GM18508 (cell line): Measurements from ENCODE around the gene LCN1.

Experiments
- ATAC-seq: cut with Tn5 transposase; IDR thresholded peaks from one replicate; pipeline ENCODE4 v1.9.1; 2021; ENCODE audit warnings: moderate number of reproducible peaks; ENCODE audit not compliant: insufficient read depth, unreplicated experiment

LCN1 gene

GRCh38 chr9:135488013-135488330 is 33.3 kb upstream of the LCN1 start:
- ATAC-seq = no peak

DNA sequence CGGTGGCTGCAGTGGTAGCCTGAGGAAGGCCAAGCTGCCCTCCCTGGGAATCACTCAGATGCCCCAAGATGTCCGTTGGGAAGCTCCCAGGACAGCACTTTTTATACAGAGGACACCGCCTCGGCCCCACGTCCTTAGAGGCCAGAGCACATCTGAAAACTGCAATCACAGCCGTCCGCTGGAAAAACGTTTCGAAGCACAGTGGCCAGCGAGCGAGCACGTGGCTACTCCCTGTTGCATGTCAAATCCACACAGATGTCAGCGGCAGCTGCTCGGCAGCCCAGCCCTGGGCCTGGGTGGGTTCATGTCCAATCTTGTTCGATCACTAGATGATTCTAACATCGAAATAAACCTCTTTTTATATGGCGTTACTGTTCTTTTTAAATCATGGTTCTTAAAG is 32.7 kb upstream of the LCN1 start:
- ATAC-seq = no peak

DNA sequence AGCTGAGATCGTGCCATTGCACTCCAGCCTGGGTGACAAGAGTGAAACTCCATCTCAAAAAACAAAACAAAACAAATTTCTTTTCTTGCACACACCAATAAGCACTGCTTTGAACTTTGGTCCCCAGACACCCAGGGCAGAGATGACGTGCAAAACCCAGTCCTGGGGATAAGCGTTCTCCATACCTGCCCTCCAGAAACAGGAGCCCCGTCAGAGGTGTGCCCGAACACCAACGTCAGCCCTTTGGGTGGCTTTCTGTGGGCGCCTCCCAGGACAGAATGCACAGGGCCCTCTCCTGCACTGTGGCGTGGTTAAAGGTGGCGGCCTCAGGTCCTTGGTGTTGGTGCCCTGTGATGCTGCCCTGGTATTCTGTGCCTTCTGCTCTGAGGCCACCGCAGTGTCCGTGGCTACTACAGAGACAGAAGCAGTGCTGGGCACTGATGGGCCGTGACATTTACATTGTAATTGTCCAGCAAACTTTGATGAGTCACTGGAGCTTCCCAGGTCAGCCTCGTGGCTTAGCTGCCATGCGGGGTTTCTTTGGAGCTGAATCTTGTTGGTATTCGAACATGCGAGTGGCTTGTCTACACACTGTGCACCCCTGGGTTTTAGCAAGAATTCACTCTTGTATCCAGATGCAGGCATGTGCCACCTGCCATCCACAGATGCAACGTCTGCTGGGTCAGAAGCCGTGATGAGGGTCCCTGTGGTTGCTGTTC is 31.9 kb upstream of the LCN1 start:
- ATAC-seq = no peak

GRCh38 chr9:135490166-135490870 is 30.9 kb upstream of the LCN1 start:
- ATAC-seq = no peak

- ATAC-seq = no peak
These were observed 30.2 kb upstream of the LCN1 start for GRCh38 chr9:135490980-135491464.

- no peak for ATAC-seq
These were observed 29.5 kb upstream of the LCN1 start for GRCh38 chr9:135491764-135492163.

GRCh38 chr9:135492886-135493669 is 28.2 kb upstream of the LCN1 start:
- no peak for ATAC-seq

- no peak for ATAC-seq
These were observed 26.3 kb upstream of the LCN1 start for GRCh38 chr9:135494791-135495559.

DNA sequence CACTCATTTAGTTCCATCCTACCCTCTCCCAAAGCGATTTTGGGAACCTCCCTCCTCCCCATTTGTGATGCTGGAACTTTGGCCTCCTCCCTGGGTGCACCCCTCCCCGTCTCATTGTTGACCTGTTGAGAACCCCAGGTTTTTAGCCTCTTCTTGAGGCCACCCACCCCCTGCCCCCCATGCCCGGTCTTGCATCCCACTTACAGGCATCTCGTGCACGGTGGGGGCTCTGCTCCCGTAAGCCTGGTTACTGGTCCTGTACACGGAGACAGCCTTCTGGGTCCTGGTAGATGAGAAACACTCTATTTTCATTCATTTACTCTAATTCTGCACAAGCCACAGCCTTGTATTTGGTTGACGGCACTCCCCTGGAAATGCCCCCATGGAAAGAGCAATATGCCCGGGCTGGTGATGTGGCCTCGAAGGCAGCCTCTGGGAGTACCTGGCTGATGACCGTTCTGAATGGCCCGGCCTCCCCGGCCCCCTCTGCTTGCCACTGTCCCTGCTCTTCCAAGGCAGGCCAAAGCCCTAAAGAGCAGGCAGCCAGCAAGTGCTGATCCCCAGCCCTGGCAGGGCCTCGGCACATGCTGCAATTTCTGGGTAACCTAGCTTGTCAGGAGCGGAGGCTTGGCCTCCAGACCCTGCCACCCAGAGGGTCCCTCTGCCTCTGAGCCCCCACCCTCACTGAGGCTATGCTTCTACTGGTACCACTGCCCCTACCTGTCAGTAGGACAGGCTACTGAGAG is 22.7 kb upstream of the LCN1 start:
- no peak for ATAC-seq

- no peak for ATAC-seq
These were observed 21.7 kb upstream of the LCN1 start for GRCh38 chr9:135499326-135500070.

- no peak for ATAC-seq
These were observed 21.1 kb upstream of the LCN1 start for GRCh38 chr9:135500071-135500524.

DNA sequence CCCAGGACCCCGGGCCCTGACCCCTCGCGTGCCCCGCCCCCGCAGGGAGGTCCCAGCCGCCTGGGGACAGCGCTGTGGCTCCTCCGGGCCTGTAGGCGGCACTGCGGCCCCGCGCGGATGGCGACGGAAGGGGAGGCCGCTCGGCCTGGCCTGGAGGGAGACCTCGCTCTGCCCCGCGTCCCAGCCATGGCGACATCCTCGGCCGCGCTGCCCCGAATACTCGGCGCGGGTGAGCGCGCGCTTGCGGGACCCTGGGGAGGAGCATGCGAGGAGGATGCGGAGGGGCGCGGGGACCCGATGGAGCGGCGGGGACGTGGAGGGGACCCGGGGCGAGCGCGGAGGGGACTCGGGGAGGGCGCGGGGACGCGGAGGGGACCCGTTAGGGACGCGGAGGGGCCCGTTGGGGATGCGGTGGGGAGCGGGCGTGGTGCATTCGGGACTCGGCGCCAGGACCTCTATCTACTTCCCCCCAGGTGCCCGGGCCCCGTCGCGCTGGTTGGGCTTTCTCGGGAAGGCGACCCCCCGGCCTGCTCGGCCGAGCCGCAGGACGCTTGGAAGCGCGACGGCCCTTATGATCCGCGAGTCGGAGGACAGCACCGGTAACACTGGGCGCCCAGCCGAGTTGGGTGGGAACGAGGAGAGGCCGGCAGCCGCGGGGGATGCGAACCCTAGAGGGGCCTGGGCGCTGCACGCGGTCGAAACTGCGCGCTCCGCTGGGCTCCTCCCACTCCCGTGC is 20.5 kb upstream of the LCN1 start, which contains the start of gene MRPS2:
TSS of gene MRPS2 (plus strand) at position 158 of the 736 bp plus-strand sequence. CDS start at position 187, 29 bp downstream.
- no peak for ATAC-seq

DNA sequence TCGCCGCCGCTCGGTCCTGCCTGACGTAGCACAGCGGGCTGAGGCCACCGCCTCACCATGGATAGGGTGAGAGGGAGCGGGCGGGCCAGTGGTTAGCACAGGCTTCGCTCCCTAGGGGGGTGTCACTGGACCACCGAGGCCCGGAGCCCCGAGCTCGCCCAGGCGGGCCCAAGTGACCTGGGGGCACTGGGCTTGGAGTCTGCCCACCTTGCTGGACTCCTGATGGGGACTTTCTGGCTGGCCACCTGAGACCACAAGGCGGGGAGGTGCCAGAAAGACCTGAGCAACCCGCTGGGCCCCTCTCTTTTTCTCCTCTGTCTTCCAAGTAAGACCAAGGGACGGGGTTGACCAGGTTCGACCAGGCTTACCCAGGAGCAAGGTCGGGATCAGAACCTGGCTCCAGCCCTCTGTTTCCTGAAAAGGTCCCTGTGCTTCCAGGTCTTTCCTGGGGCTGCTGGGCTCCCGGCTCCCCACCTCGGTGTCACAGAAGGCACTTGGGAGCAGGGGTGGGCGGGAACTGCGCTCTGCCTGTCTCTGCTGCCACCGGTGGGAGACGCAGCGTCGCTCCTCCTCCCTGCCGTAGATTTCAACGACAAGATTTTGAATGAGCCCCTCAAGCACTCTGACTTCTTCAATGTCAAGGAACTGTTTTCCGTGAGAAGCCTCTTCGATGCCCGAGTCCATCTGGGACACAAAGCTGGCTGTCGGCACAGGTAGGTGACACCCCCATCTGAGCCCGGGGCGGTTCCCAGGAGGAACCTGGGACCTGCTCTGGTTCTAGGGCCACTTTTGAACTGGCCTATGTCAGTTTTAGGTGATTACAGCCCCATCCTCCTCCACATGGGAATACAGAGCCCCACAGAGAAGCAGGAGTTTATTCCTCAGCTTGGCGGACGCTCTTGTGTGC is 19.7 kb upstream of the LCN1 start:
- no peak for ATAC-seq

GRCh38 chr9:135502168-135502872 is 18.9 kb upstream of the LCN1 start:
- ATAC-seq = no peak

GRCh38 chr9:135502873-135503321 is 18.3 kb upstream of the LCN1 start:
- no peak for ATAC-seq
